HG03571 (cell line): ENCODE data around the gene SOHLH1.

Source experiments
- ATAC-seq: cut with Tn5 transposase; IDR thresholded peaks from one replicate; pipeline ENCODE4 v1.9.1; 2021; ENCODE audit not compliant: unreplicated experiment

SOHLH1 gene

DNA sequence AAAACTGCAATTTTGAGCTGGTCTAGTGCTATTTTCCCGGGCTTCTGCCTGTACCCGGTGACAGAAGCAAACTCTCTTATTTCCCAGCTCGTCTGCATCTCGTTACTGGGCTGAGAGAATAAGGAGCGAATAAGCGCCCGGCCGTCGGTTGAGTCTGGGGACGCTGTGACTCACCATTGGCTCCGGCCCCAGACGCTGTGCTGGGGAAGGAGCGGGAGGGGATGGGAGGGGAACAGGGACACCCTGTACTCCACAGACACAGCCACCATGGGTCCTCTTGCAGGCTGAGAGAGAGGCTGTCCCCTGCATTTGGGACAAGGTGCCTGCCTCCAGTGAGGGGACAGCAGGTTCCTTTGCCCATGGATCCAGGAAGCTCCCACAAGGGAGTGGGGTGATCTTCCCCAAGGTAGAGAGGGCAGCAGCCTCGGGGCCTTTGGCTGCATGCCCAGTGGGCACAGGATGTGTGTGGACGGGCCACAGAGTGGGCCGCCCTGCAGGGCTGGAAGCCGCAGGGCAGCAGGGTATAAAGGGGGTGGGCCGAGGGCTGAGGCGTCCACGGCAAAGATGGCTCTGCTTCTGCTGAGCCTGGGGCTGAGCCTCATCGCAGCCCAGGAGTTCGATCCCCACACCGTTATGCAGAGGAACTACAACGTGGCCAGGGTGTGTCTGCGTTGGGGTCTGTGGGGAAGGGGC is 36.4 kb downstream of the SOHLH1 start, which contains the start of gene LCN9:
TSS of gene LCN9 (plus strand) at position 552 of the 693 bp plus-strand sequence. CDS start at position 565, 13 bp downstream.
- ATAC-seq: no peak

DNA sequence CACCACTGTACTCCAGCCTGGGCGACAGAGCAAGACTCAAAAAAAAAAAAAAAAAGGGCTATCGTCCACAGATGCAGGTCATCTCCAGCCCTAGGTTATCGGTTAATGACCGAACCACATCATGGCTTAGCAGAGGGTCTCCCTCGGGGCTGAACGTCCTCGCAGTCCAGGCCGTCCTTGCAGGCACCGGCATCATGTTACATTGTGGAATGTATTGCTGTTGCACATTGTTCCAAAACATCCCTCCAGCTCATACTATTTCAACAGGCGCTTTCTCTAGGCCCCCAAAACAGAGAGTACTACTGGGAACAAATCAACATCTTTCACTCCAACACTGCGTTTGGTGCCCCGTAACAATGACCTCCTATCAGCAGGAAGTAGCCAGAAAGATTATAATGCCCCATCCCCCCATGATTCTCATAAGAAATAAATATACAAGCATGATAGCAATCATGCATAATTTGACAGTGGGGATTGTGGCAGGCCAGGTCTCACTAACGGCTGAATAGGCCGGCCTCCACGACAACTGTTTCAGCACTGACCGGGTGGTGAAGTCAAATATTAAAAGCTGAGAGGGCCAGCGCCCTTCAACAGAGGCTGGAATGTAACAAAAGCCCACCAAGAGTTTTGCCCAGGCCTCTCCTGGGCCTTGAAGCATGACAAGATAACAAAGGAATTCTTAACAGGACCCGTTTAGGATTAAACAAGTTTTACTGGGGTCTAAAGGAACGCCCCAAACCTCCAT is 37.3 kb downstream of the SOHLH1 start:
- no peak for ATAC-seq

DNA sequence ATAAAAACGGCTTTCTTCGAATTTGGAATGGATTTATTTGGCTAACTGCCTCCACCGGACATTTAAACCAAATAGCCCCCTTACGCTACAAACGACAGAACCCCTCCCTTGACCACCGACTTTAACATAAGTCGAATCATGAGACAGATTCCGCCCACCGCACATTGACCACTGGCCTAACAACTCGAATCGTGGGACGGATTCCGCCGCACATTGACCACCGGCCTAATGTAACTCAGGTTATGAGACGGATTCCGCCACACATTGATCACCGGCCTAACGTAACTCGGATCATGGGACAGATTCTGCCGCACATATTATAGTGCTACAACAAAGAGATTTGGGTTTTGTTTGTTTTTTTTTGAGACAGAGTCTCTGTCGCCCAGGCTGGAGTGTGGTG is 38.9 kb downstream of the SOHLH1 start:
- no peak for ATAC-seq

DNA sequence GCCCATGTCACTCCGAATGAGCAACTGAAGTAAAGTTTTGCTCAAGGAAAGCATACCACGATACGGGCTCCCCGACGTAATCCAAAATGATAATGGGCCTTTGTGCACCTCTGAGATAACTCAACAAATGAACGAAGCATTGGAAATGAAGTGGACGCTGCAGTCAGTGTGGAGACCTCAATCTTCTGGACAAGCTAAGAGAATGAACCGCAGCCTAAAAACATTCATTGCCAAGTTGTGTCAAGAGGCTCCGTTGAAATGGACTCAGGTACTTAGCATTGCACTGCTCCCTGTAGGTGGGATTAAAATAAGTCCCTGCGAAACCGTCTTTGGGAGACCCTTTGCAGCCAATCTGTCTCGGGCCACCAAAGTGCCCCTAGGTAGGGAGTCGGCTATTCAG is 40.0 kb downstream of the SOHLH1 start:
- no peak for ATAC-seq

DNA sequence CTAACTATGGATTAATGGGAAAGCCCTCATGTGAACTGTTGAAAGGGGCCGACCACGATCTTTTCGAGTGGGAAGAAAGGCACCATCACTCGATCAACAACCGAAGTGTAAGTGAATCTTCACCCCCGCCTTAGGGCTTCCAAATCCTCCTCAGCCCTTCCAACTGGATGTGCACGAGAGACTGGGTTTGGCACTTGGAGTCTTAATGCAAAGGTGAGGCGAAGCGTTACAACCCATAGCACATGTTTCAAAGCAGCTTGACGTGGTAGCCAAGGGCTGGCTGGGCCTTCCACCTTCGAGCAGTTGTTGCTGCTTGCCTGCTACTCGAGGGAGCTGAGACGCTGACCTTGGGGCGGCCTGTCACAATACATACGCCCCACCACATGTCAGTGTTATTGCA is 41.9 kb downstream of the SOHLH1 start:
- no peak for ATAC-seq

DNA sequence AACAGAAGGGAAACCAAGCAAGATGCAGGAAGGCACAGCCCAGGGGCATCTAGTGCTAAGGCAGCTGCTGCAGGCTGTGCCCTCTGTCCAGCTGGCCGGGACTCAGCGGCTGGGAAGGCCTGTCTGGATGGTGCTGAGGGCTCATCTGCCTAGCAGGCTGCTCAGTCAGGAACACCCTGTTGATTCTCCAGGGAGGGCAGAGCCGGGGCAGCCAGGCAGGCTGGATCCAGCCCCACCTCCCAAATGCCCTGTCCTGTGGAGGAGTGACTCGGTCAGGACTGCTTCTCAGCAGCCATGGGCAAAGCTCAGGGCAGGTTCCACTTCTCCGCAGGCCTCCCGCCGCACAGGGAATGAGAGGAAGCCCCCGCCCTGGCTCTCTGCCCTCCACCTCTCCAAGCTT is 44.0 kb downstream of the SOHLH1 start:
- ATAC-seq: no peak

DNA sequence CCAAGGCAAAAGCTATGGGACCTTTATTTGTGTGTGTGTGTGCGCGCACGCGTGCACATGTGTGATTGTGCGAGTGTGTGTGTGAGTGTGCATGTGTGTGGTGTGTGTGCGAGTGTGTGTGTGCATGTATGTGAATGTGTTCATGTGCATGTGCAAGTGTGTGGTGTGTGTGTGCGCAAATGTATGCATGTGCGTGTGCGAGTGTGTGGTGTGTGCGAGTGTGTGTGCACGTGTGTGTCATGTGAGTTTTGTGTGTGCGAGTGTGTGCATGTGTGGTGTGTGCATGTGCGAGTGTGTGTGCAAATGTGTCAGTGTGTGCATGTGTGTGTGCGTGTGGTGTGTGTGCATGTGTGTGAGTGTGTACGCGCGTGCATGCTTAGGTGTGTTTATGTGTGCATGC is 48.9 kb downstream of the SOHLH1 start:
- ATAC-seq: no peak

DNA sequence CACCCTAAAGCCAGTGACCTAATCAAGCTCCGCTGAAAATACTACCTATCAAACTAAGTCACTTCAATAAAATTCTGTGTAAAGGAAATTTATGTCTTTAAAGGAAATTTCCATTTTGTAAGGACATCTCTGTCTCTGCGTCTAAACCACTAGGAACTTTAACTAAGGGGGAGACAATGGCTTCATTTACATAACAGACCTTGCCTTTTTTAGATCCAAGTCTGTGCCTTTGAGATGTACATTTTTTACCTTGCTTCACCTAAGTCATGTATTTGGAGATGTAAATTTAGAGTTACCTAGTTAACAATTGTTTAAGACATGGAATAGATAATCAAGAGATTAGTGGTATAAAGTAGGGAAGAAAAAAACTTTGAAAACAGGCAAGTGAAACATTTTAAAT is 49.8 kb downstream of the SOHLH1 start:
- ATAC-seq: no peak

DNA sequence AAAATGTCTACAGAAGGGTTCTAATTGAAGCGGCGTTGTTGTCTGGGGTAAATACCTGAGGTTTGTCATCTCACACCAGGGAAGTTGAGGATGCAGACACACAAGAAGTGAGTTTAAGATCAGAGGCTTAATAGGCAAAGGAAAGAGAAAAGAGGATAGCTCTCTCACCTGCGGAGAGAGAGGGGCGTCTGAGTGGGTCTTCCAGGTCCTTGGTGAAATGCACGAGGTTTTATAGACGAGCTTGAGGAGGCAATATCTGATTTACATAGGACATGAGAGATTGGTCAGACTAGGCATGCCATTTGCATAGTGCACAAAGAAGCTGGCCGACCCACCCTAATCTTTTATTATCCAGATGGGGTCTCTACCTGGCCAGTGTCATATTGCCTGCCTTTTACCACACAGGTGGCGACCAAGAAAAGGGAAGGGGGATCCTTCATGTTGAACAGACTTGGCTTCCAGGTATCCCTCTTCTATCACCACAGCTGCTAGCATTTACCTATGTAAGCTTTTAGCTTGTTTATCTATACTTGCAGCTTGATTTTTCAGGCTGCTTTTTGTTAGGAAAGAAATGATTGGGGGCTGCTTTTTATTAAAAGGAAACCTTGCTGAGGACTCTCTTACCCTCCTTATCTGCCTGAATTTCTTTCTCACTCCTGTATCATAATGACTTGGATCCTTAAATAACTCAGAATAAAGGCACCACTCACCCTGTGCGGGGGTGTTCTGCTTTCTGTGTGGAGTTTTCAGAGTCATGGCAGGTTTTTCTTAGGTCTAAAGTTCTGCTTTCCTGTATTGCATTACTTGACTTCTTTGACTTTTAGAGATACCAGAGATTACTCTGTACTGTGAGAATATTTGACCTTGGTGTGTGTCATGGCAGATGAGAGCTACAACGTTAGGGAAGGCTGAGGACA is 50.5 kb downstream of the SOHLH1 start:
- no peak for ATAC-seq

DNA sequence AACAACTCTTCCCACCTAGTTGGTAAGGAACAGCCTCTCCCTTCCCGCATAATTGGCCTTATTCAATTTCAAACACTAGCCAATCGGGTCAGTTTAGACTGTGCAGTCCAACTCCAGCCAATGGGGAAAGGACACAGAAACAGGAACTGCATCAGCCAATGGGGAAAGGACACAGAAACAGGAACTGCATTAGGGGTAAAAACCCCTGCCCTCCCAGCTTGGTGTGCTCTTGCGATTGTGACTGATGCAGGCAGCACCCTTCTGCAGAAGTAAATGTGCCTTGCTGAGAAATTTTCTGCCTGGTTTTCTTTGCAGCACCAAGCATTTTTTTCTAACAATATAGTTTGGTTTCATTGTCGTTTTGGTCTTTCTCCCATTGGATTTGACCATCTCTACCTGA is 51.4 kb downstream of the SOHLH1 start:
- ATAC-seq: no peak

DNA sequence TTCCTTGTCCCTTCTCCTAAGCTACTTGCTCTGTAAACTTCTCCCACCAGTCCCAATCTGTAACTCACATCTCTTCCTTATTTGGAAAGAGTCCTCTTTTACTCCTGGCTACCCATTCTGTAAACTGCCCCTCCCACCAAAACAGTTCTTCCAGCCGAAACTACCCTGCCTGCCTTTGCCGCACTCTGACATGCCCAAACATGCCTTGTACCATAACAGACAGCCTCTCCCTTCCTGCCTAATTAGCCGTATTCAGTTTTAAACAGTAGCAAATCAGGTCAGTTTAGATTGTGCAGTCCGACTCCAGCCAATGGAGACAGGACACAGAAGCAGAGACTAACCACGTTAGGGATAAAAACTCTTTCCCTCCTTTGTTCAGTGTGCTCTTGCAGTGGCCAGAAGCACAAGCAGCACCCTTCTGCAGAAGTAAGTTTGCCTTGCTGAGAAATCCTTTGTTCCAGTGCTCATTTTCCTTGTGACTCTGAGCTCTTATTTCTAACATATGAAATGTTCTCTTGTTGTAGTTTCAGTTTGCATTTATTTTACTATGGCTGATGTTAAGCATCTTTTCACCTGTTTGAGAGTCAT is 54.6 kb downstream of the SOHLH1 start:
- no peak for ATAC-seq
